Stimulated activated CD4-positive, alpha-beta T cell treated with anti-CD3 and anti-CD28 coated beads, Interleukin-15, amount 100 ng/mL, for 24 hours (primary cell): ENCODE results near the gene MMP13.
"Not testable (repeated sequence)": the region's sequence is repeated elsewhere in the genome, so short reads cannot be mapped to it uniquely, and the experiment has no call there.

Source experiments
- DNase-seq: peaks from one replicate; pipeline ENCODE4 v3.0.0-alpha.2; 2020

The MMP13 gene

DNA sequence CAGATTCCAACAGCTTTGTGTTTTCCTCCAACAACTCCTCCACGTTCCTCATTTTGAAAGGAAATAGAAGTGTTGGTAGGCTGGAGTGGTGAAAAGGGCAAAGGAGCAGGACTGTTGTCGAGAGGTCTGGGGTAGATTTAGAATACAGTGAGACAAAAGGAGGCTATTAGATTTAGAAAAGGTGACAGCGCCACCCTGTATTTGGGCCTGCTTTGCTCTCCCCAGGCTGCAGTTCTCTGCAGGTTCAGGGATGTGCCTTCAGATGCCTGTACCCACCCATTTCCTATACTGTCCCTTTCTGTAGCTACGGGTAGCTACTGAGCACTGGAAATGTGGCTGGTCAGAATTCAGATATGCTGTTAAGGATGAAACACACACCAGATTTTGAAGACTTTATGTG lies 20.8 kb downstream of the MMP13 start:
- DNase-seq, result no peak

DNA sequence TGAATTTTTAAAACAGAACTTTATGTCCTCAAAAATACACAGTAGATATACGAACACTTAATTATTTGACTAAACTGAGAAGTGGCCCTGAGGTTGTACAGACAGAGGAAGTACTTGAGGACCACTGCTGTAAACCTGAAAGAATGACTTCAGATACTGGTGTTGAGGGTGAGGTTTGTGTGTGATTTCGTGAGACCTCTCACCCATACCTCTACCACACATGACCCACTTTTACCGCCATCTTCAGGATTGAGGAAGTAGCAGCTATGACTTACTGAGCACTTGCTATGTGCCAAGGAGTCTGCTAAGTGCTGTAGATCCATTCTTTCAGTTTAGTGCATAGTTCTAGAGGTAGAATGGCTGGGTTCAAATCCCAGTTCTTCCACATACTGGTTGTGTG lies 21.9 kb downstream of the MMP13 start:
- DNase-seq, result no peak

DNA sequence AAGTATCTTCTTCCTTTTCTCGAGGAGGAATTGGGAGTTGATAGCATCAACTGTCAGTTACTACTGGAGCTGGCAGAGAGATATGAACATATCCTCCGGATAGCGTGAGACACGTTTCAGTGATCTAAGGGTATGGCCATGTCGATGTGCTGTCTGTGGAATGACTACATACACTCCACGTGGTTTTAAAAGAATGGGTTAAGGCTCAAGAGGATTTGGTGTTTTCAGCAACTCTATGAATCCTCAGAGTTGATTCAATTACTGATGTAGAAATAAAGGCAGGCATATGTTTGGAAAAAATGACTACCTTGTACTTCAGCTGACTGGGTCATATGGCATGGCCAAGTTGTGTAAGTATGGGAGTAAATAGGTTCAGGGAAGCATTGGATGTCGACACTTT lies 22.9 kb downstream of the MMP13 start:
- DNase-seq, result no peak

DNA sequence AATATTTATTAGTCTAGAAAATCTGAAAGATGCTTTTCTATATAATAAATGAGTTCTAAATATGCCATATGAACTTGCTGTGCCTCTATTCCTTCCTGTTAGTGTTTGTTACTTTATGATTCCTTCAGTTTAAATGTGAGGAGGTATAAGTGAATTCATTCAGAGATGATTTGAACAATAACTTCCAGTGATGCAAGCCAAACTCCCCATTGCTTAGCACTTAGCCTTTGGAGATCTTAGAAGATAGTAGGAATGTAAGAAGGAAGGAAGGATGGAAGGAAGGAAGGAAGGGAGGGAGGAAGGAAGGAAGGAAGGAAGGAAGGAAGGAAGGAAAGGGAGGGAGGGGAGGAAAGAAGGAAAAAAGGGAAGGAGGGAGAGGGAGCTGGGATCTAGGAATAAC lies 25.1 kb downstream of the MMP13 start:
- DNase-seq, result no peak

DNA sequence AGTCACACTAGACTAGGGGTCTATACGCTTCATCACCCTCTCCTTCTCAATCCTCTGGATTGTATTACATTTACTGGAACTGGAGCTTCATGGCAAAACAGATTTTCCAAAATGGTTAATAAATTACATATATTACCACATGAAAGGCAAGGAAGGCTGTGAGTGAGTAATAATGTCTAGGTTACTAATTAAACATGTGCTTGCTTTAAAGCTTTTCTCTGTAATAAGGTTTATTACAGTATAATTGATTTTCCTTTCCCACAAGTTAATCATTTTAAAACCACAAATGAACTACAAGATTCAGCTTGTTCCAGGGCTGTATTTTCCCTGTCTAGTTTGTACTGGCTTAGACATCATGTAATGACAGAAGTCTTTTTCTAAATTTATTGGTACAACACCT lies 25.6 kb downstream of the MMP13 start:
- DNase-seq, result no peak

DNA sequence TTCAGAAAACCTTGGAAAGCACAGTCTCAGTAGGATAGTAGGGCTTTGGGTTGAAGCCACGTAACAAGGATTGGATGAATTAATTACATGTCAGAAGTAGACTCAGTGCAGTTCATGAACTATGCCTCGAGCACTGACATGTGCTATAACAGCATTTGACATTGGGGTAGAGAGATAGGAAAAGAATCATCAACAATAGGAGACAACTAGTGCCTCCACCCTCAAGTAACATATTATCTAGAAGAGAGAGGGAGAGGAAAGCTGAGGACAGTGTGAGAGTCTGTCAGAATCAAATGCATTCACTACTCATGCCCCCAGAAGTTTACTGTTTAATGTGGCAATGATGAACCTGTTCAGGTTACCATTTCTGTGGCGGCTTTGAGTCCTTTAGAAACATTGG lies 26.4 kb downstream of the MMP13 start:
- no peak for DNase-seq

DNA sequence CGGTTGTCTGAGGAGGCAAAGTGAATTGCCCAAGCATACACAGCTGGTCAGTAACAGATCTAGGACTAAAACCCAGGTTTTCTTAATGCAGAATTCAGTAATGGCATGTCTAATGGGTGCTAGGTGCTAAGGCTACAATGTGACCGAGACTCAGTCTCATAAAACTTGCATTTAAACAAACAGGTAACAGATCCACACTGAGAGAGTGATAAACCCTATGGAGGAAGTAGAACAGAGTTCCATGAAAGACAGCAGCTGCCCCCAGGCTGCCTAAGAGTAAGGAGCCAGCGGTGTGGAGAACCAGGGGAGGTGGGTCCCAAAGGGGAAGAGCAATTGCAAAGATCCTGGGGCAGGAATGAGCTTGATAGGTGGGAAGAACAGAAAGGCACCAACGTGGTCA lies 27.3 kb downstream of the MMP13 start:
- no peak for DNase-seq

DNA sequence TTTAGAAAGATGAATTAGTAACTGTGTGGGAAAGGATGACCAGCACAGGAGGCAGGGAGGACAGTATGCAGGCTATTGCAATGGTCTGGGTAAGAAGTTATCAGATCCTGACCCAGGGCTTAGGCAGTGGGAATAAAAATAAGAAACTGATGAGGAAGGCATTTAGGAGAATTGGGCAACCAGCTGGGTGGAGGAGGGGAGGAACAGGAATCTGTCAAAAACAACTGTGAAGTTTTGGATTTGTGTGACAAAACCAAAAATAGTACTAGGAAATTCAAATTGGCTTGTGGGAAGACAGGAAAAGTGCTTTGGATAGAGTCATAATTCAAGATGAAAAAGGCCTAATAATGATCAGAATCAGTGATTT lies 27.9 kb downstream of the MMP13 start:
- DNase-seq, result no peak

DNA sequence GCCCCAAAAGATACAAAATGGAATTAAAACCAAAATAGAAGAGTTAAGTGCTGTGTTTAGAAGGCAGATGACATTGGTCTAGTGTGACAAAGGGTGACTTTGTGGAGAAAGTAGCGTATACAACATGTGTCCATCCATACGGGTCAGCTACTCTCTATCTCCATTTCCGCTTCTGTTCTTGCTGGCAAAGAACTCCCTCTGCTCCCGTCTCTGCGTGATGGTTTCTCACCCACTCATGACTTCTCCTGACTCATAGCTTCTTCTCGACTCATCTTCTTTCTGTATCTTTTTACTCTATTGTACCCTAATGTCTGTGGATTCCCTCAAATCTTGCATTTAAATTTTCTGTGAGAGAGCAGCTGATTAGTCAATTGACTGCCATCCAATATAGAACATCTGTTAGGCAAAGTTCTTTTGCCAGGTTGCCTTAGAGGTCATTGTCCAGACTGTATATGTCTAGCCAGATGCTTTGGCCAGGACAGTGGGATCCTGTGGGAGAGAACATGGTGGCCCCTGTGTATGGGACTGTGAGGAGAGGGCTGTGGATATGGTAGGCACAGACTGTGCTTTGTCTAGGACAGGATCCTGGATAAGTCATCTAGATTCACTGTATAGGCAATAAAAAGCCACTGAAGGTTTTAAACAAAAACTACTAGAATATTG lies 28.4 kb downstream of the MMP13 start:
- no peak for DNase-seq

DNA sequence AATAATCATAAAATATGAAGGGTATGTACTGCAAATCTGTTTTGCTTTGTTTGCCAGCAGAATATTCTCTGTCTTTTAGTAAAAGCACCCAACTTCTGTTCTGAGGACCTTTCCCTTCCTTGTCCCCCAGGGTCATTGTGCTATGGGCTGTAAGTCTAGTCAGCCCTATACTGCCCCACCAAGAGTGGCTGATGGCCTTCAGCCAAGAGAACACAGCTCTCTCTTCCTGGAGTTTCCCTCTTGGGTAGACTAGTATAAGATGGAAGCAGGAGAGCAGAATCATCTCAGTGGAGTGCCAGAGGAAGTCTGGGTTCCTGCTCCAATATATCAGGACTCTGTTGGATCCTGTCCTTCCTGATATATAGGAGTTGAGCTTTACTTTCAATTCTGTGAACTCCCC lies 29.0 kb downstream of the MMP13 start:
- DNase-seq, result no peak

DNA sequence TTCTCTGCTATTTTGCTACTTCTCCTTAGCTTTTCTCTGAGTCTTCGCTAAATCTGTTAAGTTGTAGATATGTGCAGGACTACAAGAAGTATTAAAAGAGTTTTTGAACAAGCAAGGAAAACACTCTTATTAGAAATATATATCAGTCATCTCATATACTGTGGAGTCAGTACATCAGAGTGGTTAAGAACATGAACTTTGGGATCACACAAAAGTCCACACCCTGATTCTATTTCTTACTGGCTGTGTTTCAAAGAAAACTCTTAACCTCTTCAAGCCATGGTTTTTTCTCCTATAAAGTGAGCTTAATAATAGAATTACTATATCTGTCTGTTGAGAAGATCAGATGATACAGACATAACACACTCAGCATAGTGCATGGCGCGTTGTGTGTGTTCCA lies 29.5 kb downstream of the MMP13 start:
- no peak for DNase-seq

DNA sequence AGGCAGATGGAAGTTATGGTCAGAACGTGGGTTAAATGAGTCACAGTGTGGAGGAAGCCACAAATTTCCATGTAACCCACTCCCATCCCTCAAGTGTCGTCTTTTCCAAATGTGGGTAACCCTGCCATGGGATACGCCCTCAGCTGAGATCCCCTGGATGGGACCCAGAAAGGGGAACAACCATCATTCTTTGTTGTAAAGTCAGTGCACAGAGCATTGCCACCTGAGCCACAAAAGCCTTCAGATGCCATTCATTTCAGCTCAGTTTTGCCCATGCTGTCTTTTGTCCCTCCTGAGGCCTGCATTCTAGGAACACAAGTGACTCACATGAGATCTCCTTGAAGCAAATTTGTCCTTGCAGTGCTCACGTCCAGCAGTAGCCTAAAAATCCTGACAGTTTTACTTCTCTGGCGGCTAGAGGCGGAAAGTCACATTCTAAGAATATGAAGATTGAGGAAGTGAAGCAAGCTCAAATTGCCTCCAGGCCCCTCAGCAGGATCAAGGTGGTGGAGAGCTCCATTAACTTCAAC lies 30.6 kb downstream of the MMP13 start:
- no peak for DNase-seq

DNA sequence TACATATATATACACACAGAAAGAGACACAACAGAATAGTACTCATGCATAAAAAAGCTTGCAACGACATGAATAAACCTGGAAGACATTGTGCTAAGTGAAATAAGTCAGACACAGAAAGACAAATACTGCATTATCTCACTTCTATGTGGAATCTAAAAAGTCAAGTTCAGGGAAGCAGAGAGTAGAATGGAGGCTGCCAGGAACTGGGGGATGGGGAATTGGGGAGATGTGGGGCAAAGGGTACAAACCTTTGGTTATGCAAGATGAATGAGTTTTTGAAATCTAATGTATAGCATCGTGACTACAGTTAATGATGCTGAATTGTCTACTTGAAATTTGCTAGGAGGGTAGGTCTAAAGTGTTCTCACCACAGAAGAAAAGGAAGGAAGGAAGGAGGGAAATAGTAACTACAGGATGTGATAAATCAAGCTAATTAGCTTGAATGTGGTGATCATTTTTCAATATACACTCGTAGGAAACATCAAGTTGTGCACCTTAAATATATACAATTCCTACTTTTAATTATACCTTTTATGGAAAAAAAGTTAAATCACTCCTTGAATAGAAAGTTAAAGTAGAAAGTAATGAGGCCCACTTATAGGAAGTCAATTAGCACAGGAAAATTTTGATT lies 33.8 kb downstream of the MMP13 start:
- DNase-seq, result no peak

DNA sequence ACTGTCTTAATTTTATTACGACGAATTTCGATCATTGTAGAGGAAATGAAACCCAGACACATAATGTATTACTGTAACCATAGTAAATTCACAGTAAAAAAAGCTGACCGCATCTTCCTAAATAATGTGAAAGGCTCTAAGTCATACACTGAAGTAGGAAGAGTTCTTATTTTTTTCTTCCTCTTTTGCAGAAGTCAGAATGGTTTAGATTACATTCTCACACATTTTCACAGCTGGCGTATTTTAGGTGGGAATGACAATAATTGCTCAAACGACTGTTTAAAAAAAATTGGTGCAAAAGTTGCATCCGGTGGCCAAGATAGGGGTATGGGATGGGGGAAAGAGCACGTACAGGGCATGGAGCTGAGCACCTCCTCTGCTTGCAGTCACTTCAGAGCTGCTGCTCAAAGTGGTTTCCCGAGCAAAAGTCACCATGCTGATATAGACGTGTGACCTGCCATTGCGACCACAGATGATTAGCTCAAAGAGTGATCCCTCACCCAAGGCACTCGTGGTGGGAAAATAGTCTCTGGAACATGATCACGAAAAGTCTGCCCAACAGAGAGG lies 35.3 kb downstream of the MMP13 start:
- no peak for DNase-seq

DNA sequence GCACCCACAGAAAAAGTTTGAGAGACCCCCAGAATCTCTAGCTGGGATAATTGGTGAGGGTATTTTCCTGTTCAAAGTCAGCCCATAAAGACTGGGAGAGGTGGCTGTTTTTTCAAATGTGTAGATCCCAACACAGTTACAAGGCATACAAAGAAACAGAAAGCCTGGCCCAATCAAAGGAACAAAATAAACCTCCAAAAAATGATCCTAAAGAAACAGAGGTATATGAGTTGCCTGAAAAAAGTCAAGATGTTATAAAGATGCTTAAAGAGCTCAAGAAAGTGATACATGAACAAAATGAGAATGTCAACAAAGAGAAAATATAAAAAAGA lies 40.5 kb downstream of the MMP13 start:
- DNase-seq, result no peak

DNA sequence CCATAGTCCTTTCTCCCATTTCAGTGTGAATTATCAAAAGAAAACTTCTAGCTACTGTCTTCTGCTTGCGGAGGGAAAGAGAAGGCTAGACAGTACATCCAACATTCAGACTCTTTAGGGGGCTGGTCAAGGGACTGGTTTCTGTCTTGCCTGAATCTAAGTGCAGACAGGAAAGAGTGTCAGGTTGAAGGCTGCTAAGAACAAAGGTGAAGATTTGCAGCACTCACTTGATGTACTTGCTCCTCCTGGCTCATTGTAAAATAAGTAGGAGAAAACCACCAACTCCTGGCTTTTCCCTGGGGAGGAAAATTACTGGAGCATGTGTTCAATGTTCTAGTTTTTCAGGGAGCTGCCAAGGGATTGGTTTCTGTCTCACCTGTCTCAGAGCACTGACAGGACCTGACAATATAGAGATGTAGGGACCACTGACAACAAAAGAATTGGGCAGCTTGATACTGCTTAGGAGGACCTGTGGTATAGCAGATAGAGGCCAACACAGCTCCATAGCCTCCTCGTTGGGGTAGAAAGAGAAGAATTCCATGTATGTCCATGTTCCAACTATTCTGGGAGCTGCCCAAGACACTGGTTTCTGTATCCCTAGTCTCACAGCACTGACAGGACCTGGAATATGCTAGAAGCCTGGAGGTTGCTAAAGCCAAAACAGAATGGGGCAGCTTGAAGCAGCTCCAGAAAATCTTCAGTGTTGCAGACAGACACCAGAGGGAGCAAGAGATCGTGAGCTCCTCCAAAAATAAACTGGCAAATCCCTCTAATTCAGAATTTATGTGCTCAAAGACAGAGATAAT lies 41.1 kb downstream of the MMP13 start:
- no peak for DNase-seq

DNA sequence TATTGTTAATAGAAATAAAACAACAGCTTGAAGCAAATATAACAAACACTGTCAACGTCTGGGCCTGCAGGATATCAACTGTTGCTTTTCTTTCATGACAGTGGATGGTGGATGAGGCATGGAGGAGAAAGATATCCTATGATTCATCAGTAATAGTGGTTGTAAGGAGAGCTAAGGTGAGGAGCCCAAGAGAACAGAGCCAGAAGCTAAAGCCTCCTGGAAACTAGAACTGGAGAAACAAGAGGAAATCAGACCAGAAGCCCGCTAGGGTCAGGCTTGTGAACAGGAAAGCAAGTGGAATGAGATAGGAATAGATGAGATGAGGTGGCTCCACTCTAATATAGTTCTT lies 43.1 kb downstream of the MMP13 start:
- DNase-seq, result no peak

DNA sequence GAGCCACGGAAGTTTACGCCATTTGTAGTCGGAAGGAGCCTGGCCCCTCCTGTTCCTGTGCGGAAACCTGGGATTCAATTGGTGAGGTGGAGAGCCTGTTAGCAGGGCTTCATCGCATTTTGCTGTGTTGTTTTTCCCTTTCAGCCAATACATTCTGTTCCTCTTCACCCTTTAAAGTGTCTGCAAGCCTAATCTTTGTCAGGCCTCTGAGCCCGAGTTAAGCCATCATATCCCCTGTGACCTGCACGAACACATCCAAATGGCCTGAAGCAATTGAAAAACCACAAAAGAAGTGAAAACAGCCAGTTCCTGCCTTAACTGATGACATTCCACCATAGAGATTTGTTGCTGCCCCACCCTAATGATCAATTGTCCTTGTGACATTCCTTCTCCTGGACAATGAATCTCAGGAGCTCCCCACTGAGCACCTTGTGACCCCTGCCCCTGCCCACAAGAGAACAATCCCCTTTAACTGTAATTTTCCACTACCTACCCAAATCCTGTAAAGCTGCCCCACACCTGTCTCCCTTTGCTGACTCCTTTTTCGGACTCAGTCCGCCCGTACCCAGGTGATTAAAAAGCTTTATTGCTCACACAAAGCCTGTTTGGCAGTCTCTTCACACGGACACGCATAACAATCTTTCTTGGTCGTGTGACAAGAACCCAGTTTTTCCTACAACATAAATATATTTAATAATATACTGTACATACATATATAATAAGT lies 43.6 kb downstream of the MMP13 start:
- DNase-seq, result no peak

DNA sequence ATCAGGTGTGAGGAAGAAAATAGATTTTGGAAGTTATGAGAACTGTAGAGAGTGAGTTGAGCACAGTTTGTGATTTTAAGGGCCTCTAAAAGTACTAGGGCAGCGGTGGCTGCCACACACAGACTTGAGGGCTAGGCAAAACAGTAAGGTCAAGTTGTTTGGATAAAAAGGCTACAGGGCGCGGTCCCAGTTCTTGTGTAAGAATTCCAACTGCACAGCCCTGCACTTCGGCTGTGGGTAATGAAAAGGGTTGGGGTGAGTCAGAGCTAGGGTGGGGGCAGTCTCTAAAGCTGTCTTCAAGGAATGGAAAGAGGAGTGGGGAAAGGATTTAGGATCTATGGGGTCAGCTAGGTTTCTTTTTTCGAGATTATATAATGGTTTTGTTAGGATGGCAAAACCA lies 49.7 kb downstream of the MMP13 start:
- DNase-seq, result not testable (repeated sequence)

DNA sequence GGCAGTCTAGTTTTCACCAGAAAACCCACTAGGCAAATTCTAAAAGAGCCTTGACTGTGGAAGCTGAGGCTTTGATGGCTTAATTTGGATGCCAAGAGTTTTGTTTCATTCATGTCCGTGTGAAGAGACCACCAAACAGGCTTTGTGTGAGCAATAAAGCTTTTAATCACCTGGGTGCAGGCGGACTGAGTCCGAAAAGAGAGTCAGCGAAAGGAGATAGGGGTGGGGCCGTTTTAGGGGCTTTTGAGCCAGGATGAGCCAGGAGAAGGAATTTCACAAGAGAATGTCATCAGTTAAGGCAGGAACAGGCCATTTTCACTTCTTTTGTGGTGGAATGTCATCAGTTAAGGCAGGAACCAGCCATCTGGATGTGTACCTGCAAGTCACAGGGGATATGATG lies 51.6 kb downstream of the MMP13 start:
- DNase-seq, result not testable (repeated sequence)

DNA sequence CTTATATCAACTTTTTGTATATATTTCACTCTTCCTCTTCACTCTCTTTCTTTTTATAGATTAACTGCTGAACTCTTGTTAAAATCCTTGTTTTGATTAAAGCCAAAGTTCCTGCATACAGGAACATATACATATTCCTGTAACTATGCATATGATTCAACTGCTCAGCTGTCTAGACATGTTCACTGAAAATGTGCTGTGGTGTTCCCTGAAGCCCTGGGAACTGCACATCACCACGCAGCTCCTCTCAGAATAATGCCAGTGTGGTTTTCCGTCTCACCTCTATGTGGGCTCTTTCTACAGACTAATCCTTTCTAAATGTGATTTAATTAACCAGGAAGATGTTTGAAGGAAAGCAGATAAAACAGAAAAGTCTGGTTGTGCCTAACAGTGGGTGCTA lies 55.2 kb downstream of the MMP13 start:
- no peak for DNase-seq
